ENCODE measurements around the gene RTN4R. TPM values are rescaled to one million over a fixed set of nuclear protein-coding genes. Genes with fewer than 3 reads are reported as not detected.

Gene RTN4R
- total RNA-seq, 4 donors from 2014 or later = 0.29 to 0.75 TPM; not detected in 2

DNA sequence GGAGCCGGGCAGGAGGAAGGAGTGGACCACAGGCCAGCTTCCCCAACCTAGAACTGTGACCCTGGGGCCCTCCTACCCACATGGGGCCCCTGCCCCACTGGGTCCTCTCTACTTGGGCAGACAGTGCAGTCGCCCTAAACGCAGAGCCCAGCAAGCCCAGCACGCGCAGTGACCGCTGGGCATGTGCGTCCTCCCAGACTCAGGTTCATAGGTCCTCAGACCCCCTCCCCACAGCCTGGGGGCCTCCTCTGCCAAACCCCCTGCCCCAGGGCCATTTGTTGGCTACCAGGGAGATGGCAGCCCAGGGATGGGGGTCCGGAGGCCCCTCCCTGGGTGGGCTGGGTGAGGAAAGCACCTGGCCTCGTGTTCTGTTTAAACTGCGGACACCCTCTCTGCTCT is 23.9 kb downstream of the RTN4R start:
- DNase-seq (no peak), ATAC-seq (no peak)
- Histone ChIP-seq H3K4me3 (no peak overlapping the region), H3K36me3 (no peaks in the 10 kb centered on the region), H3K27me3 (no peaks in the 10 kb centered on the region), H3K4me1 (peaks cover 5 to 10% of the 10 kb centered on the region in 2 donors), H3K27ac (no peak overlapping the region), H3K9me3 (no peaks in the 10 kb centered on the region)
- TF ChIP-seq POLR2A (IDR thresholded peaks at IDR 0.05) (no peak), CTCF (IDR thresholded peaks at IDR 0.05 in 4 of 5, conservative IDR thresholded peaks at IDR 0.05 in 1 of 5) (no peak)
- in situ Hi-C loops (cut with MboI; ENCODE audit: low sequenced_read_pairs in 4 of 4) (no loop called here), intact Hi-C loops (cut with DNase I; ENCODE audit: low total_unique reads) (loop anchor here (10.0 kb wide), 1 partner anchor 69 kb away; no protein-coding TSS in a partner anchor)

DNA sequence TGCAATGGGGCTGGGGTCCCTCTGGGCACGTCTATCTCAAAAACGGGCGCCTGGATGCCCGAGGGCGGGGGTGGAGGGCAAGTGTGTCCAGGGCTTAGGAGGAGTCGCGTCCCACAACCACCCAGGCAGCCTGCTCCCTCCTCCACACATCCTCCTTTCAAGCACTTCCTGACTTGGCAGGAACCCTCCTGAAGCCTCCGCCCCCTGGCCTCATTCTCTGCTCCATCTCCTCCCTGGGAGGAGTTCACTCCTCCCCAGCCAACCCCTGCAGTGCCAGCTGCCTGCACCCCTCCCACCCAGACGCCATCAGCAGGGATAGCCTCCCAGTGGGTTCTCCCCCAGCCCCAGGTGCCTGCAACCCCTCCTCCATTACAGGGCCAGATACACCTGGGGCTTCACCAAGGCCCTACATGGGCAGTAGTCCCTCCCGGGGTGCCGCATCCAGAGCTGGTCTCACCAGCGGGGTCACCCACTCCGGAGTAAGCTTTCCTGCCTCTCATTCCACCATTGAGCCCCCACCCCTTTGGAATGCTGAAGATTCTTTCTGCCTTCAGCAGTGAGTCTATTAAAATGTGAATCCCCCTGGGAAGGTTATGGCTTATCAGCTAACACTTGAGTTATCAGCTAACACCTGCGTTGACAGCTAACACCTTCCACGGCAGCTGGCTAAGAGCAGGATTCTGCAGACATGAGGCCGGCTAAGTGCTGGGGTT is 24.4 kb downstream of the RTN4R start:
- peaks cover 9 to 11% of the 10 kb centered on the region in 2 donors for H3K4me1 ChIP-seq
- intact Hi-C loops (cut with DNase I; ENCODE audit: low total_unique reads) = loop anchor here (10.0 kb wide), 1 partner anchor 69 kb away; no protein-coding TSS in a partner anchor
- no peaks in the 10 kb centered on the region for H3K9me3 ChIP-seq
- ATAC-seq = no peak
- in situ Hi-C loops (cut with MboI; ENCODE audit: low sequenced_read_pairs in 4 of 4) = no loop called here
- H3K4me3 ChIP-seq = no peak overlapping the region
- no peak for DNase-seq
- no peak for TF ChIP-seq CTCF (IDR thresholded peaks at IDR 0.05 in 4 of 5, conservative IDR thresholded peaks at IDR 0.05 in 1 of 5)
- TF ChIP-seq POLR2A (IDR thresholded peaks at IDR 0.05) = no peak
- H3K27me3 ChIP-seq = no peaks in the 10 kb centered on the region
- no peak overlapping the region for H3K27ac ChIP-seq
- no peaks in the 10 kb centered on the region for H3K36me3 ChIP-seq

GRCh38 chr22:20243176-20243536 is 25.0 kb downstream of the RTN4R start:
- Histone ChIP-seq H3K27ac (no peak overlapping the region), H3K4me1 (peaks cover 13 to 14% of the 10 kb centered on the region in 2 donors), H3K4me3 (no peak overlapping the region), H3K27me3 (no peaks in the 10 kb centered on the region), H3K9me3 (no peaks in the 10 kb centered on the region), H3K36me3 (no peaks in the 10 kb centered on the region)
- ATAC-seq (no peak), DNase-seq (no peak)
- intact Hi-C loops (cut with DNase I; ENCODE audit: low total_unique reads) (loop anchor here (10.0 kb wide), 1 partner anchor 68 kb away; no protein-coding TSS in a partner anchor), in situ Hi-C loops (cut with MboI; ENCODE audit: low sequenced_read_pairs in 4 of 4) (no loop called here)
- TF ChIP-seq POLR2A (IDR thresholded peaks at IDR 0.05) = no peak
- no peak for TF ChIP-seq CTCF (IDR thresholded peaks at IDR 0.05 in 4 of 5, conservative IDR thresholded peaks at IDR 0.05 in 1 of 5)

- intact Hi-C loops (cut with DNase I; ENCODE audit: low total_unique reads) = loop anchor here (10.0 kb wide), 1 partner anchor 68 kb away; no protein-coding TSS in a partner anchor
- no peak overlapping the region for H3K4me3 ChIP-seq
- ATAC-seq (no peak), DNase-seq (no peak)
- H3K27me3 ChIP-seq = no peaks in the 10 kb centered on the region
- no peaks in the 10 kb centered on the region for H3K36me3 ChIP-seq
- peaks cover 13 to 14% of the 10 kb centered on the region in 2 donors for H3K4me1 ChIP-seq
- no peaks in the 10 kb centered on the region for H3K9me3 ChIP-seq
- no peak overlapping the region for H3K27ac ChIP-seq
- TF ChIP-seq CTCF (IDR thresholded peaks at IDR 0.05 in 4 of 5, conservative IDR thresholded peaks at IDR 0.05 in 1 of 5) (no peak), POLR2A (IDR thresholded peaks at IDR 0.05) (no peak)
- in situ Hi-C loops (cut with MboI; ENCODE audit: low sequenced_read_pairs in 4 of 4) = no loop called here
These were observed 25.5 kb downstream of the RTN4R start for GRCh38 chr22:20242393-20243175.
